Astrocyte (in vitro differentiated cells and primary cell): ENCODE results near the gene ODF4. TPM values are rescaled to one million over a fixed set of nuclear protein-coding genes. Genes with fewer than 3 reads are reported as not detected.
"Not testable (repeated sequence)": the region's sequence is repeated elsewhere in the genome, so short reads cannot be mapped to it uniquely, and the experiment has no call there.

Experiments
- DNase-seq: peaks from one replicate; pipeline ENCODE4 v3.0.0-alpha.2; 2010; ENCODE audit warnings: low read depth
- FAIRE-seq: peaks from 2 replicates; lab custom pipeline; 2011; peaks lifted over from hg19 to GRCh38; lab: Jason Lieb, UNC
- H2AFZ ChIP-seq: 2 replicates; pipeline ENCODE4 v1.6.0; 2012; ENCODE audit warnings: low read depth, low read length, inconsistent platforms
- H3K27ac ChIP-seq: 2 replicates; pipeline ENCODE4 v1.5.1; 2011; ENCODE audit warnings: low read depth, low read length, inconsistent platforms
- H3K27me3 ChIP-seq: 2 replicates; pipeline ENCODE4 v1.6.0; 2011; ENCODE audit warnings: low read length, inconsistent platforms; ENCODE audit not compliant: insufficient read depth
- H3K36me3 ChIP-seq: 2 replicates; pipeline ENCODE4 v1.5.1; 2011; ENCODE audit warnings: low read length, inconsistent platforms; ENCODE audit not compliant: insufficient read depth
- H3K4me1 ChIP-seq: 2 replicates; pipeline ENCODE4 v1.5.1; 2011; ENCODE audit warnings: low read length, inconsistent platforms; ENCODE audit not compliant: insufficient read depth
- H3K4me2 ChIP-seq: 2 replicates; pipeline ENCODE4 v1.6.0; 2012; ENCODE audit warnings: low read length, inconsistent platforms
- H3K4me3 ChIP-seq: 2 replicates; pipeline ENCODE4 v1.5.1; 2011; ENCODE audit warnings: low read depth, mild to moderate bottlenecking, low read length, inconsistent platforms; ENCODE audit not compliant: insufficient read depth
- H3K79me2 ChIP-seq: 2 replicates; pipeline ENCODE4 v1.6.0; 2012; ENCODE audit warnings: mild to moderate bottlenecking, low read length, inconsistent platforms; ENCODE audit not compliant: insufficient read depth
- H3K9ac ChIP-seq: 2 replicates; pipeline ENCODE4 v1.6.0; 2012; ENCODE audit warnings: mild to moderate bottlenecking, low read length, inconsistent platforms
- H3K9me3 ChIP-seq: 2 replicates; pipeline ENCODE4 v1.5.1; 2012; ENCODE audit warnings: low read depth, mild to moderate bottlenecking, low read length, inconsistent platforms; ENCODE audit not compliant: insufficient read depth
- H4K20me1 ChIP-seq: 2 replicates; pipeline ENCODE4 v1.6.0; 2012; ENCODE audit warnings: low read length, inconsistent platforms; ENCODE audit not compliant: insufficient read depth
- H3K27ac Mint-ChIP-seq: one replicate; pipeline ENCODE4 v1.8.0; 2021; ENCODE audit warnings: mild to moderate bottlenecking, mixed read lengths; ENCODE audit not compliant: unreplicated experiment
- H3K27me3 Mint-ChIP-seq: one replicate; pipeline ENCODE4 v1.8.0; 2021; ENCODE audit warnings: low read depth, mixed read lengths; ENCODE audit not compliant: unreplicated experiment
- H3K36me3 Mint-ChIP-seq: one replicate; pipeline ENCODE4 v1.8.0; 2021; ENCODE audit warnings: low read depth, mixed read lengths; ENCODE audit not compliant: unreplicated experiment
- H3K4me1 Mint-ChIP-seq: one replicate; pipeline ENCODE4 v1.8.0; 2021; ENCODE audit warnings: low read depth, mixed read lengths; ENCODE audit not compliant: unreplicated experiment
- H3K4me3 Mint-ChIP-seq: one replicate; pipeline ENCODE4 v1.8.0; 2021; ENCODE audit warnings: mild to moderate bottlenecking, moderate library complexity, mixed read lengths; ENCODE audit not compliant: unreplicated experiment
- H3K9me3 Mint-ChIP-seq: one replicate; pipeline ENCODE4 v1.8.0; 2021; ENCODE audit warnings: mild to moderate bottlenecking, mixed read lengths; ENCODE audit not compliant: unreplicated experiment
- CTCF ChIP-seq: IDR thresholded peaks from 2 replicates; pipeline ENCODE4 v1.5.1; 2011; ENCODE audit warnings: low read depth, mild to moderate bottlenecking, inconsistent platforms, low read length, moderate library complexity; ENCODE audit not compliant: insufficient read depth
- EZH2 ChIP-seq: IDR thresholded peaks from 2 replicates; pipeline ENCODE4 v1.6.1; 2012; ENCODE audit warnings: mild to moderate bottlenecking, low read length, inconsistent platforms; ENCODE audit not compliant: insufficient read depth
- total RNA-seq: library from RNA; stranded (reverse); gene quantifications from 2 replicates; pipeline ENCODE4 v1.2.1, GENCODE V29; 2021

Gene ODF4
- total RNA-seq, 1 donor from 2014 or later: not detected

- Mint-ChIP-seq H3K27ac (no peak overlapping the region), H3K36me3 (peaks cover 9% of the 10 kb centered on the region), H3K27me3 (no peaks in the 10 kb centered on the region), H3K4me1 (peaks cover 17% of the 10 kb centered on the region), H3K9me3 (no peaks in the 10 kb centered on the region), H3K4me3 (no peak overlapping the region)
- H3K4me1 ChIP-seq: peaks cover 10% of the 10 kb centered on the region
- FAIRE-seq (no peak), DNase-seq (no peak)
- no peak overlapping the region for H3K4me2 ChIP-seq
- H3K27me3 ChIP-seq: no peaks in the 10 kb centered on the region
- TF ChIP-seq EZH2: no peak
- TF ChIP-seq CTCF: no peak
- H4K20me1 ChIP-seq: no peaks in the 10 kb centered on the region
- H3K9me3 ChIP-seq: no peaks in the 10 kb centered on the region
- H3K36me3 ChIP-seq: peaks cover 13% of the 10 kb centered on the region
- no peak overlapping the region for H2AFZ ChIP-seq
- H3K4me3 ChIP-seq: no peak overlapping the region
- H3K9ac ChIP-seq: no peak overlapping the region
- H3K79me2 ChIP-seq: no peaks in the 10 kb centered on the region
- H3K27ac ChIP-seq: no peak overlapping the region
These were observed 30.3 kb downstream of the ODF4 start for GRCh38 chr17:8369944-8370343.

- Histone ChIP-seq H3K4me1 (peaks cover 11% of the 10 kb centered on the region), H2AFZ (no peak overlapping the region), H3K27ac (no peak overlapping the region), H4K20me1 (peaks cover 2% of the 10 kb centered on the region), H3K9ac (no peak overlapping the region), H3K4me2 (no peak overlapping the region), H3K9me3 (no peaks in the 10 kb centered on the region), H3K27me3 (no peaks in the 10 kb centered on the region), H3K4me3 (no peak overlapping the region), H3K36me3 (peaks cover 14% of the 10 kb centered on the region), H3K79me2 (peaks cover 12% of the 10 kb centered on the region)
- H3K27me3 Mint-ChIP-seq: no peaks in the 10 kb centered on the region
- no peak overlapping the region for H3K27ac Mint-ChIP-seq
- peaks cover 9% of the 10 kb centered on the region for H3K36me3 Mint-ChIP-seq
- DNase-seq (no peak), FAIRE-seq (no peak)
- TF ChIP-seq EZH2: no peak
- no peak for TF ChIP-seq CTCF
- no peaks in the 10 kb centered on the region for H3K9me3 Mint-ChIP-seq
- H3K4me1 Mint-ChIP-seq: peaks cover 6% of the 10 kb centered on the region
- no peak overlapping the region for H3K4me3 Mint-ChIP-seq
These were observed 32.1 kb downstream of the ODF4 start for GRCh38 chr17:8371786-8372185.

- H3K4me1 ChIP-seq: peaks cover 14% of the 10 kb centered on the region
- DNase-seq (no peak), FAIRE-seq (no peak)
- Mint-ChIP-seq H3K27me3 (no peaks in the 10 kb centered on the region), H3K4me3 (no peak overlapping the region), H3K36me3 (peaks cover 12% of the 10 kb centered on the region), H3K4me1 (peaks cover 10% of the 10 kb centered on the region), H3K9me3 (no peaks in the 10 kb centered on the region), H3K27ac (no peak overlapping the region)
- H2AFZ ChIP-seq: no peak overlapping the region
- H3K27me3 ChIP-seq: no peaks in the 10 kb centered on the region
- H3K36me3 ChIP-seq: peaks cover 20% of the 10 kb centered on the region
- peaks cover 12% of the 10 kb centered on the region for H3K79me2 ChIP-seq
- H3K9ac ChIP-seq: no peak overlapping the region
- H3K27ac ChIP-seq: no peak overlapping the region
- TF ChIP-seq EZH2: no peak
- TF ChIP-seq CTCF: no peak
- H3K9me3 ChIP-seq: no peaks in the 10 kb centered on the region
- H3K4me3 ChIP-seq: no peak overlapping the region
- peaks cover 8% of the 10 kb centered on the region for H4K20me1 ChIP-seq
- no peak overlapping the region for H3K4me2 ChIP-seq
These were observed 32.8 kb downstream of the ODF4 start for GRCh38 chr17:8372422-8372821.

- Histone ChIP-seq H4K20me1 (peaks cover 22% of the 10 kb centered on the region), H3K36me3 (peaks cover 28% of the 10 kb centered on the region), H3K79me2 (peaks cover 19% of the 10 kb centered on the region), H3K4me1 (peaks cover 14% of the 10 kb centered on the region)
- not testable (repeated sequence) for H3K27me3 Mint-ChIP-seq, FAIRE-seq, H3K4me2 ChIP-seq, H3K27me3 ChIP-seq, H2AFZ ChIP-seq, H3K4me3 Mint-ChIP-seq, H3K9me3 ChIP-seq, DNase-seq, H3K4me3 ChIP-seq, H3K27ac ChIP-seq, H3K9me3 Mint-ChIP-seq, H3K9ac ChIP-seq, H3K27ac Mint-ChIP-seq
- Mint-ChIP-seq H3K4me1 (peaks cover 12% of the 10 kb centered on the region), H3K36me3 (peaks cover 13% of the 10 kb centered on the region)
These were observed 34.2 kb downstream of the ODF4 start for GRCh38 chr17:8373856-8374255.
